GM18498 (cell line): ENCODE measurements around the gene UBR7.

Source experiments
- ATAC-seq: cut with Tn5 transposase; IDR thresholded peaks from one replicate; pipeline ENCODE4 v1.9.1; 2021; ENCODE audit warnings: mild to moderate bottlenecking, moderate library complexity; ENCODE audit not compliant: unreplicated experiment

Gene UBR7

GRCh38 chr14:93246534-93246933 is 39.5 kb downstream of the UBR7 start:
- ATAC-seq: no peak

GRCh38 chr14:93249128-93249831 is 42.2 kb downstream of the UBR7 start:
- no peak for ATAC-seq

GRCh38 chr14:93262446-93262845 is 55.4 kb downstream of the UBR7 start:
- no peak for ATAC-seq

GRCh38 chr14:93263416-93263815 is 56.4 kb downstream of the UBR7 start:
- ATAC-seq: no peak

GRCh38 chr14:93266127-93266526 is 59.1 kb downstream of the UBR7 start:
- no peak for ATAC-seq

GRCh38 chr14:93267149-93267711 is 60.2 kb downstream of the UBR7 start:
- ATAC-seq: no peak

GRCh38 chr14:93268406-93268805 is 61.4 kb downstream of the UBR7 start:
- no peak for ATAC-seq

- no peak for ATAC-seq
These were observed 62.4 kb downstream of the UBR7 start for GRCh38 chr14:93269341-93270068.

GRCh38 chr14:93271111-93271510 is 64.1 kb downstream of the UBR7 start:
- ATAC-seq: no peak

GRCh38 chr14:93274055-93274806 is 67.2 kb downstream of the UBR7 start:
- ATAC-seq: no peak

- no peak for ATAC-seq
These were observed 69.1 kb downstream of the UBR7 start for GRCh38 chr14:93276031-93276716.
